HG03565 (cell line): ENCODE data around the gene NFATC1.

Experiments
- ATAC-seq: cut with Tn5 transposase; IDR thresholded peaks from one replicate; pipeline ENCODE4 v1.9.1; 2021; ENCODE audit warnings: mild to moderate bottlenecking, moderate library complexity; ENCODE audit not compliant: unreplicated experiment

NFATC1 gene

GRCh38 chr18:79388043-79388442 is 7.7 kb upstream of the NFATC1 start:
- ATAC-seq = no peak

GRCh38 chr18:79389689-79390088 is 6.0 kb upstream of the NFATC1 start:
- no peak for ATAC-seq

GRCh38 chr18:79392226-79392625 is 3.5 kb upstream of the NFATC1 start:
- no peak for ATAC-seq

- ATAC-seq = no peak
Measured at GRCh38 chr18:79393181-79393634, 2.5 kb upstream of the NFATC1 start.

GRCh38 chr18:79393635-79394533 is 1.8 kb upstream of the NFATC1 start:
- no peak for ATAC-seq

GRCh38 chr18:79394534-79395307 is 1.0 kb upstream of the NFATC1 start:
- no peak for ATAC-seq

GRCh38 chr18:79395308-79395640 is 456 bp upstream of the NFATC1 start:
- no peak for ATAC-seq

GRCh38 chr18:79396431-79397246 is 909 bp downstream of the NFATC1 start:
- no peak for ATAC-seq

GRCh38 chr18:79397247-79397829 is 1.6 kb downstream of the NFATC1 start:
- no peak for ATAC-seq

GRCh38 chr18:79397830-79398761 is 2.4 kb downstream of the NFATC1 start:
- ATAC-seq = no peak

GRCh38 chr18:79399275-79400081 is 3.7 kb downstream of the NFATC1 start:
- ATAC-seq = no peak

GRCh38 chr18:79400091-79400590 is 4.4 kb downstream of the NFATC1 start:
- no peak for ATAC-seq

GRCh38 chr18:79400591-79401381 is 5.1 kb downstream of the NFATC1 start:
- ATAC-seq = no peak

- ATAC-seq = no peak
Measured at GRCh38 chr18:79401494-79402208, 5.9 kb downstream of the NFATC1 start.

GRCh38 chr18:79402209-79402576 is 6.5 kb downstream of the NFATC1 start:
- no peak for ATAC-seq

- ATAC-seq = no peak
Measured at GRCh38 chr18:79402977-79403722, 7.4 kb downstream of the NFATC1 start.
